A549 (cell line): ENCODE data around the gene ZBTB20. TPM values are rescaled to one million over a fixed set of nuclear protein-coding genes. Genes with fewer than 3 reads are reported as not detected.

Source experiments
- ATAC-seq, 2 experiments: fragments of 200-7000 bp in 1 of 2; fragments of >200 bp in 1 of 2; cut with Nextera tagmentation in 1 of 2; cut with Tn5 transposase in 1 of 2; 3 replicates each; pipeline versions ENCODE4 v1.8.0 to v1.9.1; 2018 to 2020; ENCODE audit warnings: mild to moderate bottlenecking in 1 of 2, moderate library complexity in 1 of 2
- CTCF ChIA-PET: fragments of 300-600 bp; sonication (Branson Sonifier 250); formaldehyde crosslinking; extraction: SDS; loops from one replicate; lab custom pipeline; 2021; ENCODE audit warnings: antibody characterized with exemption, inconsistent platforms; lab: Yijun Ruan, JAX
- POLR2A ChIA-PET: fragments of 350-600 bp; formaldehyde crosslinking; extraction: SDS; loops from one replicate; lab custom pipeline; 2021; ENCODE audit warnings: antibody characterized with exemption, inconsistent platforms; lab: Yijun Ruan, JAX
- DNase-seq, 2 experiments: peaks; one replicate each; pipeline versions ENCODE4 v3.0.0 to v3.0.0-alpha.2; 2011 to 2016; ENCODE audit warnings: low read depth in 1 of 2, low spot score in 1 of 2
- FAIRE-seq: peaks from 2 replicates; lab custom pipeline; 2011; peaks lifted over from hg19 to GRCh38; lab: Jason Lieb, UNC
- H3K27ac ChIP-seq, 2 experiments: fragments of >200 bp; sonication (Bioruptor Twin); formaldehyde crosslinking; 3 replicates each; pipeline ENCODE4 v1.5.1; 2016 to 2017
- H3K4me1 ChIP-seq: fragments of >200 bp; sonication (Bioruptor Twin); formaldehyde crosslinking; 3 replicates; pipeline ENCODE4 v1.6.1; 2016
- H3K4me2 ChIP-seq: fragments of >200 bp; sonication (Bioruptor Twin); formaldehyde crosslinking; 3 replicates; pipeline ENCODE4 v1.6.1; 2016
- H3K4me3 ChIP-seq: fragments of >200 bp; sonication (Bioruptor Twin); formaldehyde crosslinking; 3 replicates; pipeline ENCODE4 v1.5.1; 2016
- H3K9me3 ChIP-seq: fragments of >200 bp; sonication (Bioruptor Twin); formaldehyde crosslinking; 3 replicates; pipeline ENCODE4 v1.6.1; 2016
- CHD2 ChIP-seq: fragments of 150-350 bp; IDR thresholded peaks from 2 replicates; pipeline ENCODE4 v1.6.1; 2014; ENCODE audit warnings: low read length; ENCODE audit not compliant: partially characterized antibody
- EP300 ChIP-seq, 2 experiments: fragments of >200 bp; sonication (Bioruptor Twin); formaldehyde crosslinking; IDR thresholded peaks; 2 replicates in 1 of 2; 3 replicates in 1 of 2; pipeline ENCODE4 v1.6.1; 2016 to 2017
- FOSB ChIP-seq: fragments of 250-450 bp; sonication (Bioruptor Pico); IDR thresholded peaks from 2 replicates; pipeline ENCODE4 v1.5.0; 2020; ENCODE audit warnings: mild to moderate bottlenecking, moderate library complexity
- FOSL2 ChIP-seq, 2 experiments: fragments of 450-650 bp in 1 of 2; fragments of >200 bp in 1 of 2; sonication (Bioruptor Twin) in 1 of 2; formaldehyde crosslinking; IDR thresholded peaks; 2 replicates each; pipeline versions ENCODE4 v1.5.0 to v1.6.1; 2016 to 2020; ENCODE audit warnings: mild to moderate bottlenecking in 1 of 2, moderate library complexity in 1 of 2
- HDAC2 ChIP-seq: fragments of 200-600 bp; sonication (generic); IDR thresholded peaks from 2 replicates; pipeline ENCODE4 v1.6.1; 2016
- HOXA7 ChIP-seq: fragments of 250-450 bp; sonication (Bioruptor Pico); IDR thresholded peaks from 2 replicates; pipeline ENCODE4 v1.5.0; 2020; ENCODE audit warnings: mild to moderate bottlenecking, moderate library complexity
- MAFK ChIP-seq: fragments of 450-650 bp; IDR thresholded peaks from 2 replicates; pipeline ENCODE4 v1.6.1; 2014; ENCODE audit not compliant: partially characterized antibody
- MYC ChIP-seq: IDR thresholded peaks from 2 replicates; pipeline ENCODE4 v1.6.1; 2012; ENCODE audit warnings: mild to moderate bottlenecking, inconsistent platforms, low read length, improper control_type of control experiment, borderline replicate concordance
- NFE2L2 ChIP-seq: fragments of 150-350 bp; conservative IDR thresholded peaks from 2 replicates; pipeline ENCODE4 v1.6.1; 2014; ENCODE audit warnings: low read length
- NPAS2 ChIP-seq: fragments of 250-450 bp; sonication (Bioruptor Pico); IDR thresholded peaks from 2 replicates; pipeline ENCODE4 v1.8.0; 2022; ENCODE audit warnings: mild to moderate bottlenecking, moderate library complexity, borderline replicate concordance
- RAD21 ChIP-seq, 2 experiments: fragments of >200 bp in 1 of 2; sonication (Bioruptor Twin) in 1 of 2; formaldehyde crosslinking in 1 of 2; IDR thresholded peaks in 1 of 2; conservative IDR thresholded peaks in 1 of 2; 2 replicates in 1 of 2; 3 replicates in 1 of 2; pipeline ENCODE4 v1.6.1; 2012 to 2018; ENCODE audit warnings: inconsistent platforms in 1 of 2
- RARB ChIP-seq: fragments of 250-450 bp; sonication (Bioruptor Pico); IDR thresholded peaks from 2 replicates; pipeline ENCODE4 v1.8.0; 2021; ENCODE audit warnings: mild to moderate bottlenecking, moderate library complexity
- RFX5 ChIP-seq: fragments of 450-650 bp; IDR thresholded peaks from 2 replicates; pipeline ENCODE4 v1.7.1; 2014; ENCODE audit warnings: antibody characterized with exemption, mild to moderate bottlenecking, moderate library complexity
- RNF2 ChIP-seq: fragments of 200-600 bp; sonication (generic); IDR thresholded peaks from 2 replicates; pipeline ENCODE4 v1.6.1; 2016; ENCODE audit warnings: low read depth, mild to moderate bottlenecking, antibody characterized with exemption, moderate library complexity, borderline replicate concordance
- SMC3 ChIP-seq: fragments of >200 bp; sonication (Bioruptor Twin); formaldehyde crosslinking; IDR thresholded peaks from 3 replicates; pipeline ENCODE4 v1.6.1; 2018; ENCODE audit warnings: inconsistent platforms
- SREBF2 ChIP-seq: fragments of 450-650 bp; IDR thresholded peaks from 2 replicates; pipeline ENCODE4 v1.6.1; 2014; ENCODE audit warnings: mild to moderate bottlenecking, moderate library complexity
- ZSCAN20 ChIP-seq: fragments of 250-450 bp; sonication (Bioruptor Pico); IDR thresholded peaks from 2 replicates; pipeline ENCODE4 v1.8.0; 2022; ENCODE audit warnings: mild to moderate bottlenecking, moderate library complexity
- WGBS: methylation state at CpG from one replicate; pipeline ENCODE4 v1.1.6; 2017; ENCODE audit errors: missing lambda C conversion rate; 5-methylcytosine and 5-hydroxymethylcytosine counted together
- polyA plus RNA-seq, 4 experiments: library from polyadenylated mRNA; depleted of rRNA in 3 of 4; stranded (reverse); fragments of >200 nt; fragmentation: RNase III in 1 of 4; extraction: RNeasy Plus Mini Kit Qiagen cat#74134 plus additional on column Dnase treatment in 1 of 4; gene quantifications; 2 replicates in 3 of 4; 3 replicates in 1 of 4; pipeline ENCODE4 v1.2.3, GENCODE V29; 2011 to 2017
- TF ChIP-seq, protein P1 (sequence below): fragments of 450-650 bp; IDR thresholded peaks from 2 replicates; pipeline ENCODE4 v1.6.1; 2014; ENCODE audit warnings: antibody characterized with exemption
- TF ChIP-seq, protein P2 (sequence below): fragments of >200 bp; sonication (Bioruptor Twin); formaldehyde crosslinking; IDR thresholded peaks from 2 replicates; pipeline ENCODE4 v1.6.1; 2016
- TF ChIP-seq, protein P3 (sequence below): IDR thresholded peaks from 2 replicates; pipeline ENCODE4 v1.6.1; 2012

The ZBTB20 gene
- polyA plus RNA-seq, 2 of the 4 experiments (the other 2 are of a cell fraction) = 0.85 to 5.0 TPM

GRCh38 chr3:114974387-114974786 lies 172.7 kb downstream of the ZBTB20 start (continued):
- TF ChIP-seq, protein P1, sequence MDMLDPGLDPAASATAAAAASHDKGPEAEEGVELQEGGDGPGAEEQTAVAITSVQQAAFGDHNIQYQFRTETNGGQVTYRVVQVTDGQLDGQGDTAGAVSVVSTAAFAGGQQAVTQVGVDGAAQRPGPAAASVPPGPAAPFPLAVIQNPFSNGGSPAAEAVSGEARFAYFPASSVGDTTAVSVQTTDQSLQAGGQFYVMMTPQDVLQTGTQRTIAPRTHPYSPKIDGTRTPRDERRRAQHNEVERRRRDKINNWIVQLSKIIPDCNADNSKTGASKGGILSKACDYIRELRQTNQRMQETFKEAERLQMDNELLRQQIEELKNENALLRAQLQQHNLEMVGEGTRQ = no peak

DNA sequence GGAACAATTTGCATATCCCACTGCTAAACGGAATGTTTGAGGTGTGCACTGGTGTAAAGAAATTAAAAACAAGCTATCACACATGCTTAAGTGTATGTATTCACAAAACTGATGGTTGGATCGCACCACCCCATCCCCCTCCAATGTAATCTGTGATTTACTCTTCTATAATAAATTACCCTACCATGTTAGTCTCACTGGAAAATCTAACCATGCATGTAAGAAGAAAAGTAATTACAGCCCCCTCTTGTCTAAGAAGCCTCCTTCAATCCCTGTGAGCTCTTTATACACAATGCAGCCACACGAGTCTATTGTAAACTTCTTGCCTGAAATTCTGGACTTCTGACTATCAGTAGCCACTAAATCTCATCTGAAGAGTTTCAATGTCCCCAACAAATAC lies 173.6 kb downstream of the ZBTB20 start:
- ChIA-PET CTCF (interaction anchor here (0.7 kb wide), 1 partner anchor 590 kb away, joined by 3 read pairs; no protein-coding TSS in a partner anchor), POLR2A (interaction anchor here (0.5 kb wide), 1 partner anchor 174 kb away, joined by 3 read pairs; the partner anchor contains the start of gene ZBTB20)
- 71% methylated on average over 3 of the region's 3 CpGs for WGBS
- Histone ChIP-seq H3K4me2 (no peak overlapping the region), H3K9me3 (no peaks in the 10 kb centered on the region), H3K4me3 (no peak overlapping the region), H3K4me1 (no peaks in the 10 kb centered on the region), H3K27ac (no peak overlapping the region)
- ATAC-seq = no peak
- DNase-seq = no peak
- no peak for TF ChIP-seq HOXA7
- TF ChIP-seq RARB (CRISPR knock-in tag) = no peak
- no peak for TF ChIP-seq FOSL2 (IDR thresholded peaks at IDR 0.05)
- TF ChIP-seq FOSL2 (CRISPR knock-in tag; IDR thresholded peaks at IDR 0.05) = no peak
- TF ChIP-seq MYC = no peak
- FAIRE-seq = no peak

GRCh38 chr3:114967168-114967567 lies 179.9 kb downstream of the ZBTB20 start:
- WGBS = 3% methylated on average over 1 of the region's 1 CpG
- ATAC-seq (no peak), FAIRE-seq (no peak), DNase-seq (no peak)
- TF ChIP-seq ZSCAN20 (CRISPR knock-in tag) (no peak), SMC3 (no peak), MAFK (peak; percentile 52), RAD21 (conservative IDR thresholded peaks at IDR 0.05 in 1 of 2, IDR thresholded peaks at IDR 0.05 in 1 of 2) (no peak), HDAC2 (no peak), SREBF2 (no peak)
- TF ChIP-seq, protein P2, sequence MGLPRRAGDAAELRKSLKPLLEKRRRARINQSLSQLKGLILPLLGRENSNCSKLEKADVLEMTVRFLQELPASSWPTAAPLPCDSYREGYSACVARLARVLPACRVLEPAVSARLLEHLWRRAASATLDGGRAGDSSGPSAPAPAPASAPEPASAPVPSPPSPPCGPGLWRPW = no peak
- Histone ChIP-seq H3K4me2 (no peak overlapping the region), H3K4me1 (no peaks in the 10 kb centered on the region), H3K9me3 (no peaks in the 10 kb centered on the region), H3K4me3 (no peak overlapping the region), H3K27ac (no peak overlapping the region)
- ChIA-PET POLR2A (no interaction called here), CTCF (no interaction called here)

GRCh38 chr3:114962189-114962588 lies 184.9 kb downstream of the ZBTB20 start:
- TF ChIP-seq EP300 (IDR thresholded peaks at IDR 0.05) = no peak
- TF ChIP-seq NPAS2 (CRISPR knock-in tag) = no peak
- no peak for TF ChIP-seq RFX5
- no peak for TF ChIP-seq CHD2
- TF ChIP-seq, protein P2 = no peak
- TF ChIP-seq ZSCAN20 (CRISPR knock-in tag) = no peak
- TF ChIP-seq RNF2 = no peak
- TF ChIP-seq FOSB (CRISPR knock-in tag) = no peak
- TF ChIP-seq, protein P3, sequence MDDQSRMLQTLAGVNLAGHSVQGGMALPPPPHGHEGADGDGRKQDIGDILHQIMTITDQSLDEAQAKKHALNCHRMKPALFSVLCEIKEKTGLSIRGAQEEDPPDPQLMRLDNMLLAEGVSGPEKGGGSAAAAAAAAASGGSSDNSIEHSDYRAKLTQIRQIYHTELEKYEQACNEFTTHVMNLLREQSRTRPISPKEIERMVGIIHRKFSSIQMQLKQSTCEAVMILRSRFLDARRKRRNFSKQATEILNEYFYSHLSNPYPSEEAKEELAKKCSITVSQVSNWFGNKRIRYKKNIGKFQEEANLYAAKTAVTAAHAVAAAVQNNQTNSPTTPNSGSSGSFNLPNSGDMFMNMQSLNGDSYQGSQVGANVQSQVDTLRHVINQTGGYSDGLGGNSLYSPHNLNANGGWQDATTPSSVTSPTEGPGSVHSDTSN = no peak
- TF ChIP-seq, protein P1 = no peak
- TF ChIP-seq NFE2L2 = no peak
- FAIRE-seq (no peak), DNase-seq (no peak), ATAC-seq (no peak)
- ChIA-PET CTCF (no interaction called here), POLR2A (no interaction called here)
- WGBS = 73% methylated on average over 2 of the region's 2 CpGs
- Histone ChIP-seq H3K4me2 (no peak overlapping the region), H3K27ac (no peak overlapping the region), H3K4me3 (no peak overlapping the region), H3K4me1 (no peaks in the 10 kb centered on the region), H3K9me3 (no peaks in the 10 kb centered on the region)
